Smooth muscle cell (in vitro differentiated cells): Measurements from ENCODE around the gene ACCS. TPM values are rescaled to one million over a fixed set of nuclear protein-coding genes. Genes with fewer than 3 reads are reported as not detected.

Source experiments
- polyA plus RNA-seq: library from polyadenylated mRNA; unstranded; fragments of >200 nt; fragmentation: Nextera tagmentation; extraction: Ambion mirVana; gene quantifications from 2 replicates; pipeline ENCODE4 v1.2.1, GENCODE V29; 2016
- total RNA-seq: library from RNA; depleted of rRNA; stranded (reverse); fragments of >200 nt; gene quantifications from 2 replicates; pipeline ENCODE4 v1.2.3, GENCODE V29; 2014

The ACCS gene
- total and polyA plus RNA-seq, 2 experiments from 2014 or later: 3.5 to 4.1 TPM

Other genes starting within 250 kb of the ACCS start
- 31.7 and 34.3 TPM in 2 replicates for gene ALKBH3, start 185.4 kb upstream of the ACCS start, total RNA-seq
- gene ALKBH3, start 185.4 kb upstream of the ACCS start, polyA plus RNA-seq: 29.9 and 37.1 TPM in 2 replicates
- 39.9 and 50.5 TPM in 2 replicates for gene C11orf96, start 123.6 kb upstream of the ACCS start, total RNA-seq
- gene C11orf96, start 123.6 kb upstream of the ACCS start, polyA plus RNA-seq: 22.1 and 24.3 TPM in 2 replicates
- gene ACCSL, start 18.3 kb upstream of the ACCS start, total RNA-seq: not detected in 2 replicates
- gene ACCSL, start 18.3 kb upstream of the ACCS start, polyA plus RNA-seq: not detected in 2 replicates
- gene EXT2, start 29.4 kb downstream of the ACCS start, total RNA-seq: 128 and 144 TPM in 2 replicates
- 64.3 and 87.6 TPM in 2 replicates for gene EXT2, start 29.4 kb downstream of the ACCS start, polyA plus RNA-seq
- not detected in 2 replicates for gene ALX4, start 243.9 kb downstream of the ACCS start, total RNA-seq
- gene ALX4, start 243.9 kb downstream of the ACCS start, polyA plus RNA-seq: not detected in 2 replicates